Panc1 (cell line): ENCODE data around the gene KLF6.

Experiments used
- POLR2AphosphoS5 ChIP-seq: IDR thresholded peaks from 2 replicates; pipeline ENCODE4 v1.6.1; 2012; ENCODE audit warnings: mild to moderate bottlenecking, low read depth, low read length, moderate library complexity
- SIN3A ChIP-seq: IDR thresholded peaks from 2 replicates; pipeline ENCODE4 v1.6.1; 2012; ENCODE audit warnings: low read depth, mild to moderate bottlenecking, low read length, moderate library complexity, borderline replicate concordance; ENCODE audit not compliant: insufficient read depth
- TF ChIP-seq, protein P1 (sequence below): fragments of 450-650 bp; IDR thresholded peaks from 2 replicates; pipeline ENCODE4 v1.5.1; 2017; ENCODE audit warnings: mild to moderate bottlenecking

DNA sequence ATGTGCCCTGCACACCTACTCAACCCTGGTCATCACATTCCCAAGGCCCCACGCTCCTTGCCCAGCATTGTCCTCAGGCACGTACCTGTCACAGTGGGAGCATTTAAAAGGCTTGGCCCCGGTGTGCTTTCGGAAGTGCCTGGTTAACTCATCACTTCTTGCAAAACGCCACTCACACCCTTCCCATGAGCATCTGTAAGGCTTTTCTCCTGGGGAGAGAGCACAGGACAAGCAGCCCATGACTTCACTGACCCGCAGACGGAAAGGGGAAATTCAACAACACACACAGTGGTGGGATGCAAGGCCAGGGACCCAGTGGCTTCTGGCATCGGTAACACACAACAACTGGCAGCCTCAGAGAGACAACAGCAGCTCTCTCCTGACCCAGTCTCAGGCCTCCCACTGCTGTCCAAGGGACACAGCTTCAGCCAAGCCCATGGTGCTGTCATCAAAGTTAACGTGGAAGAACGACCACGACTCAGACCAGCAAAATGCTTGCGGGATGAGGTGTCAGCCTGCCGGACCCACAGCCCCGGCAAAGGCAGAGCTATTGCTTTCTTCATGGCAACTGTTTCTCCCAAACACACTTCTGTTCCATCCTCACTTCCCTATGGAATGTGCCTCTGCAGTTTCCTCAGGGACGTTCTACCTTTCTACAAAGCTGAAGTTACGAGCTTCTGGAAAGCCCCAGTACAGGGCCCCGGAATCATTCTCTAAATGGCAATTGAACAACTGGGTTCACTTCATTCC lies 4.8 kb downstream of the KLF6 start:
- TF ChIP-seq, protein P1, sequence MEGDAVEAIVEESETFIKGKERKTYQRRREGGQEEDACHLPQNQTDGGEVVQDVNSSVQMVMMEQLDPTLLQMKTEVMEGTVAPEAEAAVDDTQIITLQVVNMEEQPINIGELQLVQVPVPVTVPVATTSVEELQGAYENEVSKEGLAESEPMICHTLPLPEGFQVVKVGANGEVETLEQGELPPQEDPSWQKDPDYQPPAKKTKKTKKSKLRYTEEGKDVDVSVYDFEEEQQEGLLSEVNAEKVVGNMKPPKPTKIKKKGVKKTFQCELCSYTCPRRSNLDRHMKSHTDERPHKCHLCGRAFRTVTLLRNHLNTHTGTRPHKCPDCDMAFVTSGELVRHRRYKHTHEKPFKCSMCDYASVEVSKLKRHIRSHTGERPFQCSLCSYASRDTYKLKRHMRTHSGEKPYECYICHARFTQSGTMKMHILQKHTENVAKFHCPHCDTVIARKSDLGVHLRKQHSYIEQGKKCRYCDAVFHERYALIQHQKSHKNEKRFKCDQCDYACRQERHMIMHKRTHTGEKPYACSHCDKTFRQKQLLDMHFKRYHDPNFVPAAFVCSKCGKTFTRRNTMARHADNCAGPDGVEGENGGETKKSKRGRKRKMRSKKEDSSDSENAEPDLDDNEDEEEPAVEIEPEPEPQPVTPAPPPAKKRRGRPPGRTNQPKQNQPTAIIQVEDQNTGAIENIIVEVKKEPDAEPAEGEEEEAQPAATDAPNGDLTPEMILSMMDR = no peak
- TF ChIP-seq POLR2AphosphoS5 (peak; percentile 70), SIN3A (0 out of 2 replicates have a peak, but pooled peaks have one; percentile 64)
